GM12801 (cell line): ENCODE results near the gene AKAP8L.

Source experiments
- TF ChIP-seq, protein P1 (sequence below): IDR thresholded peaks from one replicate; pipeline ENCODE4 v1.5.1; 2011; ENCODE audit warnings: control low read depth; ENCODE audit not compliant: insufficient read length; ENCODE audit errors: extremely low read depth

Gene AKAP8L

DNA sequence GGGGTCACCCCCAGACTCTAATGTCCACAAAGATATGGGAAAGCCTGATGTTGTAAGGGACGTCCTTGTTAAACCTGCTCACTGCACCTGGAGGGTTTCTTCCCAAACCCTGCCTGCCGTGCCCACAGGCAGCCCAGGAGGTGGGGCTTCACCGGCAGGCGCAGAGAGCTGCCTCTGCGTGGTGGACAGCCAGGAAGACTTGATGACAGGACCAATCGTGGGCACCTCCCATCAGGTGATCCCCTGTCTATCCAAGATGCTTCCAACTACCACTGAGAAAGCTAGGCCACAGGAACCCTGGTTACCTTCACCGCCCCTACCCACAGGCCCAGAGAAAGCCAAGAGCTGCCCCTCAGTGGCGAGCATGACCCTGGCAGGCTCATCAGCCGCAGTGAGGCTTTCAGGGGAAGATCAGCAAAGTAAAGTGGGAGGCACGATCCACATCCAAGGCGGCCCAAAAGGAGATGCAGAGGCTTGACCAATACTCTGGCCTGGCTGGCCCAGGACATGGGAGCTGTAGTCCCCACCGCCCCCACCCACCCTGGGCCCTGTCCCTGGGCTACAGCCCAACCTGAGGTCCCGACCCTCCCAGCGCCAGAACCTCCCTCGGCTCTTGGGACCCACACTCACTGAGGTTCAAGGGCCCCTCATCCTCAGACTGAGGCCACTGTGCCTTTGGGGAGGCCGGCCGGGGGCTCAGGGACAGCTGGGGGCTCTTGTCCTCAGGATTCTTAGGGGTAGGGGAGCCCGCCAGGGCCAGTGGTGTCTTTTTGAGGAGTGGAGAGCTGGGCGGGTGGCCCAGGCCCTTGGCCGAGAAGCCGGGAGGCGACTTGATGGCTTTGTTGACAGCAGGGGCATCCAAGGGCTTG, 10.4 kb upstream of the AKAP8L start:
- TF ChIP-seq, protein P1, sequence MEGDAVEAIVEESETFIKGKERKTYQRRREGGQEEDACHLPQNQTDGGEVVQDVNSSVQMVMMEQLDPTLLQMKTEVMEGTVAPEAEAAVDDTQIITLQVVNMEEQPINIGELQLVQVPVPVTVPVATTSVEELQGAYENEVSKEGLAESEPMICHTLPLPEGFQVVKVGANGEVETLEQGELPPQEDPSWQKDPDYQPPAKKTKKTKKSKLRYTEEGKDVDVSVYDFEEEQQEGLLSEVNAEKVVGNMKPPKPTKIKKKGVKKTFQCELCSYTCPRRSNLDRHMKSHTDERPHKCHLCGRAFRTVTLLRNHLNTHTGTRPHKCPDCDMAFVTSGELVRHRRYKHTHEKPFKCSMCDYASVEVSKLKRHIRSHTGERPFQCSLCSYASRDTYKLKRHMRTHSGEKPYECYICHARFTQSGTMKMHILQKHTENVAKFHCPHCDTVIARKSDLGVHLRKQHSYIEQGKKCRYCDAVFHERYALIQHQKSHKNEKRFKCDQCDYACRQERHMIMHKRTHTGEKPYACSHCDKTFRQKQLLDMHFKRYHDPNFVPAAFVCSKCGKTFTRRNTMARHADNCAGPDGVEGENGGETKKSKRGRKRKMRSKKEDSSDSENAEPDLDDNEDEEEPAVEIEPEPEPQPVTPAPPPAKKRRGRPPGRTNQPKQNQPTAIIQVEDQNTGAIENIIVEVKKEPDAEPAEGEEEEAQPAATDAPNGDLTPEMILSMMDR = no peak

DNA sequence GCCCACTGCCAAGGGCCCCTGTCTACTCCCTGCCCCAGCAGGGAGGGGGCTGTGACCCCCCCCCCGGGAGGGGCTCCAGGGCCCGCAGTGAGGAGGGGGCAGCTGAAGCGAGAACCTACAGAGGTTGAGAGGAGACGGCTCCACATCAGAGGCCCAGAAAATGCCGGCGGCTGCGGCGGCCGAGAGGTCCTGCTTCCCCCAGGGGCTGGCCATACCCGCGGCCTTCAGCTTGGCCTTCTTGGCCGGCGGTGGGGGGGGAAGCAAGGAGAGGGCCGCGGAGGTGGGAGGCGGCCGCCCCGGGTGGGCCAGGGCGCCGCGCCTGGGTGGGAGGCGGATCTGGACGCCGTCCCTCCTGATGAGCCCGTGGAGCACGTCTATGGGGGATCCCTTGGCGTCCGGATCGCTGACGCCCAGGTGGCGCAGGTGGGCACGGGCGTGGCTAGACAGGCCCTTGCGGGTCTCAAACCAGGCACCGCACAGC, 9.2 kb upstream of the AKAP8L start:
- TF ChIP-seq, protein P1 = no peak

DNA sequence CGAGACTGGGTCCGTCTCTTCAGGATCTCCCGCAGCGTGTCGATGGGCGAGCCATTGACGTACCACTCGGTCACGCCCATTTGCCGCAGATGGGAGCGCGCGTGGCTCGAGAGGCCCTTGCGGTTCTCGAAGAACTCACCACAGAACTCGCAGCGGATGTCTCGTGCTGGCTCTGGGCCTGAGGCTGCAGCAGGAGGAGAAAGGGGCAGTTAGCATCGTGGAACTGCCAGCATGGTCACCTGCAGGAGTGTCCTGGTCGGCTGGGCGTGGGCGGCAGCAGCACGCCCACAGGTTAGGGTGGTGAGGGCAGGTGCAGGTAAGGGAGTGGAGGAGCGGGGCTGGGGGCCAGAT, 8.5 kb upstream of the AKAP8L start:
- TF ChIP-seq, protein P1 = no peak

DNA sequence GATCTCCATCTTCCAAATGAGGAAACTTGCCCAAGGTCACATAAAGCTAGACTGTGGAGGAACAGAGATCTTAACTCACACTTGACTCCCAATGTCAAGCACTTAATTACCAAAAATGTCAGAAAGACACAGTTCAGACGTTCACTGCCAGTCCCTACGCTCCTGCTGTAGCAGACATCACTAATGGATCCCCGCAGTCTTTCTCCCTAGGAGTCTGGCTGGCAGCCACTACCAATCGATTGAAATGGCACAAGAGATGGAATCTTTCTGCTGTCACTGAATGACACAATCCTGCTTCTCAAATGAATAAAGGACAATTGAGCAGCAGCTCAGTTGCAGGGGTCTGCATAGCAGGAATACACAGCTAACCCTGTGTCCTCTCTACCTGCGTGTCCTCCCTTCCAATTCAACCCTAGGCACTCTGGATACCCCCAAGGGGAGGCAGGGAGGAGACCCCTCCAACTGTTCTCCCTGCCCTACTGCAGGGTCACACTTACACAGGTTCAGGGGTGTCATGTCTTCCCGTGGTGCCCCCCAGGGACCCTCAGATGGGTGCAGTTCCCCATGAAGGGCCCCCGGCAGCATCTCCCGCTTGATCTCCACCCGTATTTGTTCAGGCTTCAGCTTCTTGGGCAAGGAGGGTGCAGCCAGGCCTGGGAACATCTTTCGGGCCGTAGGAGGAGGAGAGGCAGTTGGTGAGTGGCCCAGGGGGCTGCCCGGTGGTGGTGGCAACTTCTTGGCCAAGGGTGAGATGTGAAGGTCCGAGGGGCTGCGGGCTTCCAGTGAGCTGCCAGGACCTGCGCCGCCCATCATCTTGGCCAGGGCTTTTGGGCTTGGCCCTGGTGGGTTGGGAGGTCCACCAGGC, 7.9 kb upstream of the AKAP8L start:
- TF ChIP-seq, protein P1 = no peak

DNA sequence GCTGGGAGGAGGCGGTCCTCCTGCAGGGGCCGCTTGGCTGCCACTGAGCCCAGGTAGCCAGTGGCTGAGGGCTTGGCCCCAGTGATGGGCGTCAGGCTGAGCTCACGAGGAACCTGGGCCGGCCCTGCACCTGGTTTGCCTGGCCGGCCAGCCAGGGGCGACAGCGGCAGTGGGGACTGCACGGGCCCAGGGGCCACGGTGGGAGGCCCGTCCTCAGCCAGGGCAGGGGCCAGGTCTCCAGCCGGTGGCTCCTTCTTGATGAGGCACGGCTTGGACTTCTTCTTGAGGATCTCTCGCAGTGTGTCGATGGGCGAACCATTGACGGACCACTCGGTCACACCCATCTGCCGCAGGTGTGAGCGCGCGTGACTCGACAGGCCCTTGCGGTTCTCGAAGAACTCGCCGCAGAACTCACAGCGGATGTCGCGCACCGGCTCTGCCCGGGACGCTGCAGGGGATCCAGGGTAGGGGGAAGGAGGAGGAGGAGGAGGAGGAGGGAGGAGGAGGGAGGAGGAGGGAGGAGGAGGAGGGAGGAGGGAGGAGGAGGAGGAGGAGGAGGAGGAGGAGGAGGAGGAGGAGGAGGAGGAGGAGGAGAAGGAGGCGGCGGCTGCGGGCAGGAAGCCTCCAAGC, 6.6 kb upstream of the AKAP8L start:
- TF ChIP-seq, protein P1 = no peak

DNA sequence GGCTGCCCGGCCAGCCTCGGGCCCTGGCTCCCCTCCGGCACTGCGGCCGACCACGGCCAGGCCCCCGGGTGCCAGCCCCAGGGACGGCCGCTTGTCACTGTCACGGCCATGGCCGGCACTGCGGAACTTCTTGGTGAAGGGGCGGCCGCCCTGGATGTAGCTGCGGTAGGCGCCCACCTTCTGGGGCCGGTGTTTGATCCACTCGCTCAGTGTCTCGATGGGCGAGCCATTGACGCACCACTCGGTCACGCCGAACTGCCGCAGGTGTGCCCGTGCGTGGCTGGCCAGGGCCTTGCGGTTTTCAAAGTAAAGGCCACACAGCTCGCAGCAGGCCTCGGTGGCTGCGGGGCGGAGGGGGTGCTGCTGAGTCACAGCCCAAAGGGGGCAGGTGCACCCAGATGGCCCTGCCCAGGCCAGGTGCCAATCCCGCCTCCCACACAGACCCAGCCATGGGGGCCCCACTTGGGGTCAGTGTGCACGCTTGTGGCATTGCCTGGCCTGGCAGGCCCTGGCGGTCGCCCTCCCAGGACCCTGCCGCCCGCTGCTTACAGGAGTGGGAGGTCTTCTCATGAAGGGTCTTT, 6.0 kb upstream of the AKAP8L start:
- TF ChIP-seq, protein P1 = no peak
